IPS-15b (cell line): Measurements from ENCODE around the gene FAM185A.
"Not testable (repeated sequence)": the region's sequence is repeated elsewhere in the genome, so short reads cannot be mapped to it uniquely, and the experiment has no call there.

Source experiments
- H3K27me3 ChIP-seq: one replicate; pipeline ENCODE4 v1.6.1; 2013; ENCODE audit warnings: low read length; ENCODE audit not compliant: control insufficient read depth, insufficient read depth
- H3K36me3 ChIP-seq: one replicate; pipeline ENCODE4 v1.6.1; 2013; ENCODE audit warnings: low read length; ENCODE audit not compliant: control insufficient read depth, insufficient read depth
- H3K4me1 ChIP-seq: one replicate; pipeline ENCODE4 v1.6.1; 2013; ENCODE audit warnings: mild to moderate bottlenecking, low read length; ENCODE audit not compliant: control insufficient read depth, insufficient read depth
- H3K4me3 ChIP-seq: one replicate; pipeline ENCODE4 v1.5.1; 2013; ENCODE audit warnings: low read depth, low read length
- H3K9ac ChIP-seq: one replicate; pipeline ENCODE4 v1.6.1; 2013; ENCODE audit warnings: low read depth, mild to moderate bottlenecking, low read length
- H3K9me3 ChIP-seq: one replicate; pipeline ENCODE4 v1.6.1; 2013; ENCODE audit warnings: mild to moderate bottlenecking, low read length; ENCODE audit not compliant: control insufficient read depth, insufficient read depth

FAM185A gene

DNA sequence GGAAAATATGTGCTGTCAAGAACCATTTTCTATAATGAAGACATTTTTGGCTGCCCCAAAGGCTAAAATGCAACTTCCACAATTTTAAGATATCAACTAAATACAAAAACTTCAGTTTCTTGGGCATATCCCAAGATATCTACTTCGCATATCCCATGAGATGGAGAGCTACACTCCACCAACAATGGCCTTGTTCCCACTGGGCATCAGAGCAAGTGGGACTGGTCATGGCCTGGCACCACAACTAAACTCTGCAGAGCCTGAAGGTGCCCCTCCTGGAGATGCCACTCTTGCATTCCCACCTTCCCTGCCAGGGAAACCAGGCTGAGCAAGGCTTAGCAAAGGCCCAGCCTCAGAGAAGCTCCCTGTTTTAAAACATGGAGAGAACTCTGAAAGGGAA, 88.2 kb downstream of the FAM185A start:
- Histone ChIP-seq H3K9ac (no peak overlapping the region), H3K4me3 (no peak overlapping the region), H3K36me3 (no peaks in the 10 kb centered on the region), H3K4me1 (no peaks in the 10 kb centered on the region), H3K27me3 (no peaks in the 10 kb centered on the region), H3K9me3 (no peaks in the 10 kb centered on the region)

DNA sequence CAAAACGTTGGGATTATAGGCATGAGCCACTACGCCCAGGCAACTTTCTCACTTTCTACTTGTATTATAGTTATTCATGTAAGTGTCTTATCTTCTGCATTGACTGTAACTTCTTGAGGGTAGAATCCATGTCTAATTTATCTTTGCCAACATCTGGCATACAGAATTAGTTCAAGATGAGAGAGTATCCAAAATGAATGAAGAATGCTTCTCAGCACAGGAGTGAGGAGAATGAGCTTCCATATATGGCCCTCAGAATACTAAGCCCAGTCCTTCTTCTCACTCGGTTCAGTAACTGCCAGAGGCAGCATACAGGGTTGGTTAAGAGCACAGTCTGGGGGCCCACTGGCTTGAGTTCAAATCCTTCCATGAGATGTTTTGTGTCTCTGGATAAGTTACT, 89.0 kb downstream of the FAM185A start:
- Histone ChIP-seq H3K9me3 (no peaks in the 10 kb centered on the region), H3K27me3 (no peaks in the 10 kb centered on the region), H3K9ac (no peak overlapping the region), H3K36me3 (no peaks in the 10 kb centered on the region), H3K4me1 (no peaks in the 10 kb centered on the region), H3K4me3 (no peak overlapping the region)

DNA sequence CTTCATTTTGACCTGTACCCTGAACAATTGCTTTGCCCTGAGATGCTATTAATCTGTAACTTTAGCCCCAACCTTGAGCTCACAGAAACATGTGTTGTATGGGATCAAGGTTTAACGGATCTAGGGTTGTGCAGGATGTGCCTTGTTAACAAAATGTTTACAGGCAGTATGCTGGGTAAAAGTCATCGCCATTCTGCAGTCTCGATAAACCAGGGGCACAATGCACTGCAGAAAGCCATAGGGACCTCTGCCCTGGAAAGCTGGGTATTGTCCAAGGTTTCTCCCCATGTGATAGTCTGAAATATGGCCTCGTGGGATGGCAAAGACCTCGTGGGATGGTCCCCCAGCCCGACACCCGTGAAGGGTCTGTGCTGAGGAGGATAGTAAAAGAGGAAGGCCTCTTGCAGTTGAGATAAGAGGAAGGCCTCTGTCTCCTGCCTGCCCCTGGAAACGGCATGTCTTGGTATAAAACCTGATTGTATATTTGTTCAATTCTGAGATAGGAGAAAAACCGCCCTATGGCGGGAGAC, 89.8 kb downstream of the FAM185A start:
- H3K4me3 ChIP-seq, H3K9ac ChIP-seq: not testable (repeated sequence)

DNA sequence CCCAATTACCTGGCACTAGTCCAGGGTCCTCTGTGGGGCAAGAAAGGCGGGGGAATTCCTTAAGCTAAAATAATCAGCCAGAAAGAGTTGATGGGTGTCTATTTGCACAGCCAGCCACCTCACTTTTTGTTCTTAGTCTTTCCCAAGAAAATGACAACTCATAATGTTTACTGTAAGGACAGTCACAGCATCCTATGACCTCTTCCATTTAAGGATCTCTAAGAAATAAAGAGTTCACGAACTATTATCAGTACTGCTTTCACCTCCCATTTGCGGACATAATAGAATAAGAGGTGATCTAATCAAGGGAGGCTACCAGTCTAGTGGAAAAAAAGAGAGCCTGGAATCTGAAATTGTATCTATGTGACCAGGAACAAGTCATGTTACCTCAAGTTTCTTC, 91.6 kb downstream of the FAM185A start:
- Histone ChIP-seq H3K4me1 (no peaks in the 10 kb centered on the region), H3K27me3 (no peaks in the 10 kb centered on the region), H3K9ac (no peak overlapping the region), H3K9me3 (no peaks in the 10 kb centered on the region), H3K4me3 (no peak overlapping the region), H3K36me3 (no peaks in the 10 kb centered on the region)

More for the DNA sequence above, 89.8 kb downstream of the FAM185A start:
- H3K36me3 ChIP-seq, H3K9me3 ChIP-seq, H3K27me3 ChIP-seq, H3K4me1 ChIP-seq: not testable (repeated sequence)

DNA sequence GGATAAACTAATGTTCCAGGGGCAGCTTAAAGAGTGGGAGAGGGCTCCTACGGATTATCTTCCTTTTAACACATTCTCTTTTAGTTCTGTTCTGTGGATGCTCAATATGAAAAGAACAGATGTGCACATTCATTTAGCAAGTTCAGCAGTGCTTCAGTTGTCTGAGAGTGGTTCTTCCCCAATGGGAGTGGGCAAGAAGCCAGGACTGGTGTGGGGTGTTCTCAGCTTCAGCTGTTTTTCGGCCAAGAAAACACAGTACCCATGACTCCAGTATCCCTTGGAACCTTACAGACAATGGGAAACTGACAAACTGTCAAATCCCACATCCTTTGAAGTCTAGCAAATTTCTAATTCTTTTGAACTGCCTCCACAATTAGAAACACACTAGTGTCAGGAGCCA, 92.5 kb downstream of the FAM185A start:
- H3K36me3 ChIP-seq: no peaks in the 10 kb centered on the region
- H3K4me3 ChIP-seq: no peak overlapping the region
- H3K27me3 ChIP-seq: no peaks in the 10 kb centered on the region
- no peaks in the 10 kb centered on the region for H3K9me3 ChIP-seq
- H3K4me1 ChIP-seq: no peaks in the 10 kb centered on the region
- no peak overlapping the region for H3K9ac ChIP-seq

DNA sequence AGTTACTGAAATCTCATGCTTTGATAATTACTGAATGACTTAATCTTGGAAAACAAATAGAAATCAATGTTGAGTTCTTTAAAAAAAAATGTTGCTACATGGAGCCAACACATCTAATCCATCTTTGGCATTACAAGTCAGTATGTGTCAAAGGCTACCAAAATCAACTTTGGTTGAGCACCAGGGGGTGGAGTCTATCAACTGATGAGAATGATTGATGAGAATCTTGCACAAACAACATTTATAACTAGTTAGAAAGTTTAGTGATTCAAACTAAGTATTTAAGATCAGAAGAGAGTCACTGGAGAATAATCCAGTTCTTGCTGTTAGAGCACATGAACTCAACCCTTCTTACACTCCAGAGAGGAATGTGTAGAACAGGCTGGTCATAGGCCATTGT, 93.5 kb downstream of the FAM185A start:
- Histone ChIP-seq H3K4me3 (no peak overlapping the region), H3K27me3 (no peaks in the 10 kb centered on the region), H3K36me3 (no peaks in the 10 kb centered on the region), H3K9ac (no peak overlapping the region), H3K4me1 (no peaks in the 10 kb centered on the region), H3K9me3 (no peaks in the 10 kb centered on the region)

DNA sequence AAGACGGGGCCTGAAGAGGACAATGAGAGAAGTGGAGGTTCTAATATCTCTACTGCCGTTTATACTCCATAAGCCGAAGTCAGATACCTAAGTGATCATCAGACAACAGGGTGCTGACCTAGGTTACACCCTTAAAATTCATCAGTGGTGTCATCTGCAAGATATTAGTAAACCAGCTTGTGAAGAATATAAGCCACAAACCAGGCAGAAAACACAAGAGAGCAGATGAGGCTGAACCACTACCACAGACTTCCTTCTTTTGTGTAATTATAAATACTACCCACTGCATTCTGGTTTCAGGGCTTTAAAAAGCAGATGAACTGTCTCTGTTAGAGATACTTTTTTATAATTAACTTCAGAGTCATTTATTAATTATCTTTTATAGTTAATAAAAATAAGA, 95.1 kb downstream of the FAM185A start:
- no peaks in the 10 kb centered on the region for H3K4me1 ChIP-seq
- no peak overlapping the region for H3K9ac ChIP-seq
- no peak overlapping the region for H3K4me3 ChIP-seq
- H3K27me3 ChIP-seq: no peaks in the 10 kb centered on the region
- no peaks in the 10 kb centered on the region for H3K36me3 ChIP-seq
- H3K9me3 ChIP-seq: no peaks in the 10 kb centered on the region

DNA sequence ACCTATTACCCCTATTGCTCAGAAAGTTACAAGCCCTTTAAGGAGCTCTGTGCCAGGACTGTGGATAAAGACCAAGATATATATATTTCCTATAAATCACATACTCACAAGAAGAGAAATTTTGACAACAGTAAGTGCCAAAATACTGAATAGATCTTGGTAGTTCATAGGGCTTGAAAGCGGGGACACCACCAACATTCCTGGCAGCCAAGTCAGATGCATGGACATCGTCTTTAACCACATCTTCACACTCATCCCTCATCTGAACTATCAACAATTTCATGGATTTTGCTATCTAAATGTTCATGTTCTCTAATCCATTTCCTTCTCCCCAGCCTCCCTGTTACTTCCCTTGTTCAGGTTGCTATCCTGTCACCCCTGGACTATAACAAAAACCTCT, 96.5 kb downstream of the FAM185A start:
- no peaks in the 10 kb centered on the region for H3K9me3 ChIP-seq
- H3K4me1 ChIP-seq: no peaks in the 10 kb centered on the region
- no peaks in the 10 kb centered on the region for H3K36me3 ChIP-seq
- H3K9ac ChIP-seq: no peak overlapping the region
- H3K27me3 ChIP-seq: no peaks in the 10 kb centered on the region
- no peak overlapping the region for H3K4me3 ChIP-seq

DNA sequence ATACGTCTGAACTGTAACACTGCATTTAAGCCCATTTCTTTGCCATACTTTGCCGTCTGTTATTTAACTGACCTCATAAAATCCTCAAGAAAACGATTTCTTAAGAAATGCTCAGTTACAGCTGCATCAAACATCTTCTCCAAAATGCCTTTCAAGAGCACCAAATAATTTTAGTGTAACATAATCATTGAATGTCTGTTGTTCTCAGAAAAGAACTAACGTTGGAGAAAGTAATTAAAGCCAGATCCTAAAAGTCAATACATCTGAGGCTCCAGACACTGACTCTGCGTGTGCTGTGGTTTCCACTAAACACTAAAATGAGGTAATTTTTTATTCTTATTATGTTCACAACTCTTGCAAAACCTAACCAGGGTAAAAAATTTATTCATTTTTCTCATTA, 100.3 kb downstream of the FAM185A start:
- H3K4me3 ChIP-seq: no peak overlapping the region
- H3K27me3 ChIP-seq: no peaks in the 10 kb centered on the region
- no peaks in the 10 kb centered on the region for H3K4me1 ChIP-seq
- H3K9me3 ChIP-seq: no peaks in the 10 kb centered on the region
- H3K9ac ChIP-seq: no peak overlapping the region
- H3K36me3 ChIP-seq: no peaks in the 10 kb centered on the region

DNA sequence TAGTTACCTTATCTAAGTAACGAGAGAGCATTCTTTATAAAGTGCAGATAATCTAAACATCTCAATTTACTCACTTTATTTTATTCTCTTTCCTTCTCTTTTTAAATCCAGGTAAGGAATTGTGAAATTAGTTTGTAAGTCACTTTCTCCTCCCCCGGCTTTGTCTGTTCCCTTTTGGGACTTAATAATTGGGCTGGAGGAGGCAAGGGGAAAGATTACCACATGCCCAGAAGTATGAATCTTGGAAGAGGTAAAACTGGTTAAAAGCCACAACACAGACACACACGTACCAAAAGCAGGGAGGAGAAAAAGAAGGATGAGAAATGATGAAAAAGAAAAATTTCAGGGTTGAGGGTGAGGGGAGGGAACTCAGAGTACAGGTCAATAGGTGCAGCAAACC, 100.7 kb downstream of the FAM185A start:
- Histone ChIP-seq H3K9ac (no peak overlapping the region), H3K36me3 (no peaks in the 10 kb centered on the region), H3K27me3 (no peaks in the 10 kb centered on the region), H3K9me3 (no peaks in the 10 kb centered on the region), H3K4me3 (no peak overlapping the region), H3K4me1 (no peaks in the 10 kb centered on the region)

DNA sequence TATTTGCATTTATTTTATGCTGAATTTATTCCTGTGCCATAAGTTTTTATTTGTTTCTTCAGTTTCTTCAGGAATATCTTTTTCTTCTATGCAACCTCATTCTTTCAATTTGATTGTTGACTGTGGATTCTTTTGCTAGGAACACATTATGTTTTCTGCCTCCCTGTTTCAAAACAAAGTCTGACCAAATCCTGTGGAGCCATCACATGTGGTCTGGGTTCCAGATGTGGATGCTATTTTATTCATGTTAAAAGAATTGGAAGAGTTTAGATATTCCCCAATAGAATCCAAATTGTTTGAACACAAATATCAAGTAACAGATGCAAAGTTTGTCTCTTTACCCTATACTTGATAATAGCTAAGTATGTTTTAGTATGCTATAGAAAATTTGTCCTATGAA, 107.2 kb downstream of the FAM185A start:
- Histone ChIP-seq H3K9me3 (no peaks in the 10 kb centered on the region), H3K9ac (no peak overlapping the region), H3K4me3 (no peak overlapping the region), H3K4me1 (peaks cover 3% of the 10 kb centered on the region), H3K27me3 (no peaks in the 10 kb centered on the region), H3K36me3 (no peaks in the 10 kb centered on the region)
